ENCODE data around the gene PCDHA2. TPM values are rescaled to one million over a fixed set of nuclear protein-coding genes. Genes with fewer than 3 reads are reported as not detected.
A peak's percentile ranks its signal among the peaks of the same experiment; 100 is the strongest.
"Not testable (repeated sequence)": the region's sequence is repeated elsewhere in the genome, so short reads cannot be mapped to it uniquely, and the experiment has no call there.

Gene PCDHA2
- total RNA-seq, 1 donor from 2014 or later, result 0.77 TPM

DNA sequence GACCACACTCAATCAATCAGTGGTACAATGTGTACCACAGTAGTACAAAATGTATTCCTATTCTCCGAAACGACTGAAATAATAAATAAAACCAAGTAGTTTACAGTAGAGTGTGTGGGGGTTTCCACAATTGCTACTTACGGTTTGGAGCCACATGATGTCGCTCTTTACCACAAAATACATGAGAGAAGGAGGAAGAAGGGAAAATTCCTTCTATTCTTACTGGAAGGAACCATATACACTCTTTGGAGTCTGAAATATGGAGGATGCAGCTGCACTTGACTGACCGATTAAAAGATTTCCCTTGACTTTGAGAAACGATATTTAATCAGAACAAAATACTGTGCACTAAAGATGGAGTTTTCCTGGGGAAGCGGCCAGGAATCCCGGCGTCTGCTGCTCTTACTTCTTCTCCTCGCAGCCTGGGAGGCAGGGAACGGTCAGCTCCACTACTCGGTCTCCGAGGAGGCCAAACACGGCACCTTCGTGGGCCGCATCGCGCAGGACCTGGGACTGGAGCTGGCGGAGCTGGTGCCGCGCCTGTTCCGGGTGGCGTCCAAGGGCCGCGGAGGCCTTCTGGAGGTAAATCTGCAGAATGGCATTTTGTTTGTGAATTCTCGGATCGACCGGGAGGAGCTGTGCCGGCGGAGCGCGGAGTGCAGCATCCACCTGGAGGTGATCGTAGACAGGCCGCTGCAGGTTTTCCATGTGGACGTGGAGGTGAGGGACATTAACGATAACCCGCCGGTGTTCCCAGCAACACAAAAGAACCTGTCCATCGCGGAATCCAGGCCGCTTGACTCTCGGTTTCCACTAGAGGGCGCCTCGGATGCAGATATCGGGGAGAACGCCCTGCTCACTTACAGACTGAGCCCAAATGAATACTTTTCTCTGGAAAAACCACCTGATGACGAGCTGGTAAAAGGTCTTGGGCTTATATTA, 12.5 kb downstream of the PCDHA2 start, which contains the start of gene PCDHA4:
Gene PCDHA4, plus strand, starts transcription at position 235 of the 942 bp plus-strand sequence.
- peak within 1 kb of the TSS; percentile 84 for H3K4me3 Mint-ChIP-seq (ENCODE audit: unreplicated experiment)
- H3K27me3 Mint-ChIP-seq (ENCODE audit: low read depth), result peaks cover 1% of the 10 kb centered on the region
- no peak for DNase-seq (ENCODE audit: low spot score)
- peaks cover 16% of the 10 kb centered on the region for H3K4me1 Mint-ChIP-seq (ENCODE audit: low read depth)
- H3K9me3 Mint-ChIP-seq (ENCODE audit: low read depth), result peaks cover 29% of the 10 kb centered on the region
- H3K27ac Mint-ChIP-seq (ENCODE audit: unreplicated experiment), result peak within 1 kb of the TSS; percentile 87
- TF ChIP-seq, protein P1, sequence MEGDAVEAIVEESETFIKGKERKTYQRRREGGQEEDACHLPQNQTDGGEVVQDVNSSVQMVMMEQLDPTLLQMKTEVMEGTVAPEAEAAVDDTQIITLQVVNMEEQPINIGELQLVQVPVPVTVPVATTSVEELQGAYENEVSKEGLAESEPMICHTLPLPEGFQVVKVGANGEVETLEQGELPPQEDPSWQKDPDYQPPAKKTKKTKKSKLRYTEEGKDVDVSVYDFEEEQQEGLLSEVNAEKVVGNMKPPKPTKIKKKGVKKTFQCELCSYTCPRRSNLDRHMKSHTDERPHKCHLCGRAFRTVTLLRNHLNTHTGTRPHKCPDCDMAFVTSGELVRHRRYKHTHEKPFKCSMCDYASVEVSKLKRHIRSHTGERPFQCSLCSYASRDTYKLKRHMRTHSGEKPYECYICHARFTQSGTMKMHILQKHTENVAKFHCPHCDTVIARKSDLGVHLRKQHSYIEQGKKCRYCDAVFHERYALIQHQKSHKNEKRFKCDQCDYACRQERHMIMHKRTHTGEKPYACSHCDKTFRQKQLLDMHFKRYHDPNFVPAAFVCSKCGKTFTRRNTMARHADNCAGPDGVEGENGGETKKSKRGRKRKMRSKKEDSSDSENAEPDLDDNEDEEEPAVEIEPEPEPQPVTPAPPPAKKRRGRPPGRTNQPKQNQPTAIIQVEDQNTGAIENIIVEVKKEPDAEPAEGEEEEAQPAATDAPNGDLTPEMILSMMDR (IDR thresholded peaks at IDR 0.05), result peak; percentile 77
- peaks cover 12% of the 10 kb centered on the region for H3K36me3 Mint-ChIP-seq (ENCODE audit: low read depth)

DNA sequence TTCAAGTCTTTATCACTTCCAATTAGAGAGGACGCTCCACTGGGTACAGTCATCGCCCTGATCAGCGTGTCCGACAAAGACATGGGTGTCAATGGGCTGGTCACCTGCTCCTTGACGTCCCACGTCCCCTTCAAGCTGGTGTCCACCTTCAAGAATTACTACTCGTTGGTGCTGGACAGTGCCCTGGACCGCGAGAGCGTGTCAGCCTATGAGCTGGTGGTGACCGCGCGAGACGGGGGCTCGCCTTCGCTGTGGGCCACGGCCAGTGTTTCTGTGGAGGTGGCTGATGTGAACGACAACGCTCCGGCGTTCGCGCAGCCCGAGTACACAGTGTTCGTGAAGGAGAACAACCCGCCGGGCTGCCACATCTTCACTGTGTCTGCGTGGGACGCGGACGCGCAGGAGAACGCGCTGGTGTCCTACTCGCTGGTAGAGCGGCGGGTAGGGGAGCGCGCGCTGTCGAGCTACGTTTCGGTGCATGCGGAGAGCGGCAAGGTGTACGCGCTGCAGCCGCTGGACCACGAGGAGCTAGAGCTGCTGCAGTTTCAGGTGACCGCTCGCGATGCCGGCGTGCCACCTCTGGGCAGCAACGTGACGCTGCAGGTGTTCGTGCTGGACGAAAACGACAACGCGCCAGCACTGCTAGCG, 13.7 kb downstream of the PCDHA2 start:
- DNase-seq (ENCODE audit: low spot score), result peak; percentile 91

DNA sequence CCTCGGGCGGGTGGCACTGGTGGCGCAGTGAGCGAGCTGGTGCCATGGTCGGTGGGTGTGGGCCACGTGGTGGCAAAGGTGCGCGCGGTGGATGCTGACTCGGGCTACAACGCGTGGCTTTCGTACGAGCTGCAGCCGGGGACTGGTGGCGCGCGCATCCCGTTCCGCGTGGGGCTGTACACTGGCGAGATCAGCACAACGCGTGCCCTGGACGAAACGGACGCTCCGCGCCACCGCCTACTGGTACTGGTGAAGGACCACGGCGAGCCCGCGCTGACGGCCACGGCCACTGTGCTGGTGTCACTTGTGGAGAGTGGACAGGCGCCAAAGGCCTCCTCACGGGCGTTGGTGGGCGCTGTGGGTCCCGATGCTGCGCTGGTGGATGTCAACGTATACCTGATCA, 14.2 kb downstream of the PCDHA2 start:
- DNase-seq (ENCODE audit: low spot score), result peak; percentile 94
- Mint-ChIP-seq H3K36me3 (ENCODE audit: low read depth) (peaks cover 12% of the 10 kb centered on the region), H3K9me3 (ENCODE audit: low read depth) (peaks cover 35% of the 10 kb centered on the region), H3K27ac (ENCODE audit: unreplicated experiment) (no peak overlapping the region), H3K4me3 (ENCODE audit: unreplicated experiment) (no peak overlapping the region), H3K27me3 (ENCODE audit: low read depth) (peaks cover 1% of the 10 kb centered on the region), H3K4me1 (ENCODE audit: low read depth) (peaks cover 16% of the 10 kb centered on the region)
- TF ChIP-seq, protein P1 (IDR thresholded peaks at IDR 0.05), result no peak

More for the DNA sequence above, 13.7 kb downstream of the PCDHA2 start:
- not testable (repeated sequence) for H3K27me3 Mint-ChIP-seq (ENCODE audit: low read depth); H3K4me3 Mint-ChIP-seq (ENCODE audit: unreplicated experiment); H3K27ac Mint-ChIP-seq (ENCODE audit: unreplicated experiment)
- Mint-ChIP-seq H3K4me1 (ENCODE audit: low read depth) (peaks cover 16% of the 10 kb centered on the region), H3K36me3 (ENCODE audit: low read depth) (peaks cover 14% of the 10 kb centered on the region), H3K9me3 (ENCODE audit: low read depth) (peaks cover 40% of the 10 kb centered on the region)

DNA sequence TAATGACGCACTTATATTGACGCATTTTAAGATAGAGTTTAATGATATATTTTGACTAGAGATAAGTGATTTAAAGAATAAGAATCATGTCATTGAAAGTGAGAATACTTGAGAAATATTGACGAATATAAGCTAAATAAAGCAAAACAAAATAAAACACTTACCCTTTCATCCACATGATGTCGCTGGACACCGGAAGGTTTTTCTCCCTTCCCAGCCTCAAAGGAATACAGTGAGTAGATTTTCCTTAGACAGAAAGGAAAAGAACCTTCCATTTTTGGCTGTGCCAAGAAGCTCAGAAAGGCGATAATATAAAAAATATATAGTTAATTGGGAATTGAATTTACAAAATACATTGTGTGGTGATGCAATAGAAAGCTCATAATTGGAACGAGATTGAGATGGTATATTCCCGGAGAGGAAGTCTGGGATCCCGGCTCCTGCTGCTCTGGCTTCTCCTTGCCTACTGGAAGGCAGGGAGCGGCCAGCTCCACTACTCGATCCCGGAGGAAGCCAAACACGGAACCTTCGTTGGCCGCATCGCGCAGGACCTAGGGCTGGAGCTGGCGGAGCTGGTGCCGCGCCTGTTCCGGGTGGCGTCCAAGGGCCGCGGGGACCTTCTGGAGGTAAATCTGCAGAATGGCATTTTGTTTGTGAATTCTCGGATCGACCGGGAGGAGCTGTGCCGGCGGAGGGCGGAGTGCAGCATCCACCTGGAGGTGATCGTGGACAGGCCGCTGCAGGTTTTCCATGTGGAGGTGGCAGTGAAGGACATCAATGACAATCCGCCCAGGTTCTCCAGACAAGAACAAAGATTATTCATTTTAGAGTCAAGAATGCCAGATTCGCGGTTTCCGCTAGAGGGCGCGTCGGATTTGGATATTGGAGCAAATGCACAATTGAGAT, 27.0 kb downstream of the PCDHA2 start, which contains the start of gene PCDHA5:
Gene PCDHA5, plus strand, starts transcription at position 239 of the 906 bp plus-strand sequence.
- no peak within 1 kb of the TSS for H3K27ac Mint-ChIP-seq (ENCODE audit: unreplicated experiment)
- no peak for DNase-seq (ENCODE audit: low spot score)
- no peak within 1 kb of the TSS for H3K4me3 Mint-ChIP-seq (ENCODE audit: unreplicated experiment)
- no peaks in the 10 kb centered on the region for H3K27me3 Mint-ChIP-seq (ENCODE audit: low read depth)
- peaks cover 3% of the 10 kb centered on the region for H3K36me3 Mint-ChIP-seq (ENCODE audit: low read depth)
- no peaks in the 10 kb centered on the region for H3K4me1 Mint-ChIP-seq (ENCODE audit: low read depth)
- H3K9me3 Mint-ChIP-seq (ENCODE audit: low read depth), result peaks cover 4% of the 10 kb centered on the region
- TF ChIP-seq, protein P1 (IDR thresholded peaks at IDR 0.05), result no peak

DNA sequence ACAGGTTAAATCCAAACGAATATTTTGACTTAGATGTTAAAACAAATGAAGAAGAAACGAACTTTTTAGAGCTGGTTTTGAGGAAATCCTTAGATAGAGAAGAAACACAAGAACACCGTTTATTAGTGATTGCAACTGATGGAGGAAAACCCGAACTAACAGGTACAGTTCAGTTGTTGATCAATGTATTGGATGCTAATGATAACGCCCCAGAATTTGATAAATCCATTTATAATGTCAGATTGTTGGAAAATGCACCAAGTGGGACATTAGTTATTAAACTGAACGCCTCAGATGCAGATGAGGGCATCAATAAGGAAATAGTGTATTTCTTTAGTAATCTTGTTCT, 27.6 kb downstream of the PCDHA2 start:
- TF ChIP-seq, protein P1 (IDR thresholded peaks at IDR 0.05), result no peak
- peaks cover 3% of the 10 kb centered on the region for H3K4me1 Mint-ChIP-seq (ENCODE audit: low read depth)

DNA sequence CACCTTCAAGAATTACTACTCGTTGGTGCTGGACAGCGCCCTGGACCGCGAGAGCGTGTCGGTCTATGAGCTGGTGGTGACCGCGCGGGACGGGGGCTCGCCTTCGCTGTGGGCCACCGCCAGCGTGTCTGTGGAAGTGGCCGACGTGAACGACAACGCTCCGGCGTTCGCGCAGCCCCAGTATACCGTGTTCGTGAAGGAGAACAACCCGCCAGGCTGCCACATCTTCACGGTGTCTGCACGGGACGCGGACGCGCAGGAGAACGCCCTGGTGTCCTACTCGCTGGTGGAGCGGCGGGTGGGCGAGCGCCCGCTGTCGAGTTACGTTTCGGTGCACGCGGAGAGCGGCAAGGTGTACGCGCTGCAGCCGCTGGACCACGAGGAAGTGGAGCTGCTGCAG, 28.3 kb downstream of the PCDHA2 start:
- not testable (repeated sequence) for H3K27ac Mint-ChIP-seq (ENCODE audit: unreplicated experiment); H3K4me1 Mint-ChIP-seq (ENCODE audit: low read depth); H3K27me3 Mint-ChIP-seq (ENCODE audit: low read depth)

More for the DNA sequence above, 27.6 kb downstream of the PCDHA2 start:
- Mint-ChIP-seq H3K4me3 (ENCODE audit: unreplicated experiment) (no peak overlapping the region), H3K27ac (ENCODE audit: unreplicated experiment) (no peak overlapping the region), H3K9me3 (ENCODE audit: low read depth) (peaks cover 4% of the 10 kb centered on the region), H3K36me3 (ENCODE audit: low read depth) (peaks cover 3% of the 10 kb centered on the region), H3K27me3 (ENCODE audit: low read depth) (no peaks in the 10 kb centered on the region)
- no peak for DNase-seq (ENCODE audit: low spot score)

More for the DNA sequence above, 28.3 kb downstream of the PCDHA2 start:
- H3K9me3 Mint-ChIP-seq (ENCODE audit: low read depth); H3K36me3 Mint-ChIP-seq (ENCODE audit: low read depth); DNase-seq (ENCODE audit: low spot score); H3K4me3 Mint-ChIP-seq (ENCODE audit: unreplicated experiment): not testable (repeated sequence)
